Head of caudate nucleus (tissue), 42 donors: ENCODE measurements around the gene NRIP1.

ENCODE experiments used
- DNase-seq, 42 donors: peaks; one replicate each; pipeline versions ENCODE4 v3.0.0 to v3.0.0-alpha.2; 2020 to 2021; ENCODE audit warnings: mixed read lengths in 7 of 42
- intact Hi-C: fragments of 100-400 bp; cut with DNase I; formaldehyde crosslinking; loops from one replicate; pipeline ENCODE4 v1.15.0; 2022

Gene NRIP1

DNA sequence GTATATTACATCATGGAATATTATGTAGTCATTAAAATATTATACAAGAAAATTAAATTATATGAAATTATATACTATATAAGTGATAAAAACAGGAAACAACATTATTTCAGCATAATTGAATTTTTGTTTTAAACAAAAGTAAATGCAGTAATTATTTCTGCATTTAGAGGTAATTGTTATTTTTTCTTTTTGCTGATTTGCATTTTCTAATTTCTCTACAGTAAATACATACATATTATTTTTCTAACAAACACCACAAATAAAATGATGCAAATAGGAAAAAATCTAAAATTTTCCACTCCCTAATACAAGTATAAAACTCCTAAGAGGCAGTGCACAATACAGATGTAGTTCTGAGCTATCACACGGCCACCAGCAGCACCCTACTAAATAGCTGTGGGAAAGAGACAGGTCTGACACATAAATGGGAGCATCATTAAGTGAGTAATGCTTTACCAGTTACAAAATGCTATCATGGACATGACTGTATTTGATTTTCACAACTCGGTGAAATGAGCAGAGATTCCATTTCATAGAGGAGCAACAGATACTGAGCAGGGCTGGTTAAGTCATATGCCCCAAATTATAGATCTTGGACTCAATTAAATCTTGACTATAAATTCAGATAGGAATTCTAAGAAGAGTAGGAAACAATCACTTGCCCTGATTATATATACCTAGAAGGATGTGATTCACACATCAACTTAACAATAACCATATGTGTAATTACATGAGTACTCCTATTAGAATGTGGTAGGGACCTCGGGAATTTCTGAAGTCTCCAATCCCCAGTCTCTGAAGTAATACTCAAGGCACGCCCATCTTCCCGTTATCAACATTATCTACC is 49.0 kb downstream of the NRIP1 start:
- DNase-seq, result no peak
- intact Hi-C loops, result no loop called here

- intact Hi-C loops, result no loop called here
- no peak for DNase-seq
Observed at GRCh38 chr21:15014221-15014620, 50.6 kb downstream of the NRIP1 start.

DNA sequence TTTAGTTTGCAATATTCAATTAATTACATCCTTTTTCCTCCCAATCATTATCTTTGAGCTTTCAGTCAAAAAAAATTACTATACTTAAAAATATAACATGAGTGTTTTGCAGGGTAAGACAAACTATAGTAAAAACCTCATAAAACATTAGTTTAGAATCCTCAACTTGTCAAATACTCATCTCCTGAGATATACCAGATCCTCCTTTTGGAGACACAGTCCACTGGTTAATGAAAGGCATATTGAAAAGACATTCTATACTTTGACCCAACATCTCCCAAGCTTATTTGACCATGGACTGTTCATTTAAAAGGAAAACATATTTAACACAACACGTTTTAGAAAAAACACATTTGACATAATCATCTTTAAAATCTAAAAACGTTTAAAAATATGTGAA is 52.8 kb downstream of the NRIP1 start:
- intact Hi-C loops, result no loop called here
- DNase-seq, result no peak

DNA sequence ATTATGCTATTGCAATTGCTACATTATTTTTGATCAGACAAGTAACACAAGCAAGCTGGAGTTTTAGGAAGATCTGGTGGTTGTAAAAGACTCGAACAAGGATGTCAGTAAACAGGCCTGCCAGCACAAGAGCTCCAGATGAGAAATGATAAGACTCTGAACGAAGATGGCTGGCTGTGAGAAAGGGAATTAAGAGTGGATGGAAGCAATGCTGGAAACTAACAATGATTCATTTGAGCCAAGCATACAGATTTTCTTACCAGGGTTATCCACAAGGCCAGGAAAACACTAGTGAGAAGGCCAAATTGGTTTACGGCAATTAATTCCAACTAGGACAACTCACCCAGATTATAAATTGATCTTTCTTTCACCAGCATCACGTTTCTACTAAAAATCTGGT is 54.2 kb downstream of the NRIP1 start:
- intact Hi-C loops, result no loop called here
- DNase-seq, result no peak

DNA sequence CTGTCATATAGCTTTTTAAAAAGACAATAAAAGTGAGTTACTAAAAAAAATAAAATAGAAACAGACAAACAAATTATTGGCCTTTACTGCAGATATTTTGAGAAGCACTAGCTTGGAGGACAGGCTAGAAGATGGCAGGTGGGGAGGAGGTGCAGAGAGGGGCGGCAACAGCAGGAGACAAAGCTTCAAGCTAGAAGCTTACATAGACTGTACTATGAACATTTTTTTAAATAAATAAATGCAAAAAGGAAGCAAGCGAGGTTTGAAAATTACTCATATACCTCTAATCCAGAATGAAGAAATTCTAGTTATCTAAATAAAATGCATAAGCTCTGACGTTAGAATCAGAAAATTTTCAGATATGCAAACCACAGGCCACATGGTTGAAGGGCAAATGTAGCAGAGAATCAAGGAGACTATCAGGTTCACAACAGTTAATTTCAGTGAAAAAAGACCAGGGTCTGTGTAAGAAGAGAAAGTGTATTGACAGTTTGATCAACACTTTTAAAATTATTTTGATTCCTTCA is 54.9 kb downstream of the NRIP1 start:
- intact Hi-C loops, result no loop called here
- no peak for DNase-seq

DNA sequence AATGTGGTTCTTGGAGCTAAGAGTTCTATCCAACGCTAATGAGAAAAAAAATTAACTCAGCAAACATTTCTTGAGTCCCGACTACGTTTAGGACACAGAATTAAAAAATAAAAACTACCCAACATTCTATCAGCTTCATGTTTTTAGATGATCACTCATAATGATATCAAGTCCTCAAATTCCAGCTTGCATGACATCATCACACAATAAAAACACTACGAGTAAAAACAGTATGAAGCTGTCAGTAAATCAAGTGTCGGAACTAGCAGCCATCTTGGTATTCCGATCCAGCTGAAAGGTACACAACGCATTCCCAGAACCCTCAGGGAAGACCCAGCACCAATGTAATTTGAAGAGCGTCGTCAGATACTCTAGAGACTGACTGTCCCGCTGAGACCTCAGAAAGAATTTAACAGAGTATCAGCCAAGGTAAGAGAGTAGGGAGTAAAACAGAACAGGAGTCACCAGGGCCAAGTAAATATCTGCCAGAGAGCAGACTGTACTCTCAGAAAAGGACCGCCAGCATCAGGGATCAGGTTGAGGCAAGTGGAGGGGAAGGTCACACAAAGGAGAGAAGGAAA is 57.0 kb downstream of the NRIP1 start:
- intact Hi-C loops, result no loop called here
- no peak for DNase-seq

DNA sequence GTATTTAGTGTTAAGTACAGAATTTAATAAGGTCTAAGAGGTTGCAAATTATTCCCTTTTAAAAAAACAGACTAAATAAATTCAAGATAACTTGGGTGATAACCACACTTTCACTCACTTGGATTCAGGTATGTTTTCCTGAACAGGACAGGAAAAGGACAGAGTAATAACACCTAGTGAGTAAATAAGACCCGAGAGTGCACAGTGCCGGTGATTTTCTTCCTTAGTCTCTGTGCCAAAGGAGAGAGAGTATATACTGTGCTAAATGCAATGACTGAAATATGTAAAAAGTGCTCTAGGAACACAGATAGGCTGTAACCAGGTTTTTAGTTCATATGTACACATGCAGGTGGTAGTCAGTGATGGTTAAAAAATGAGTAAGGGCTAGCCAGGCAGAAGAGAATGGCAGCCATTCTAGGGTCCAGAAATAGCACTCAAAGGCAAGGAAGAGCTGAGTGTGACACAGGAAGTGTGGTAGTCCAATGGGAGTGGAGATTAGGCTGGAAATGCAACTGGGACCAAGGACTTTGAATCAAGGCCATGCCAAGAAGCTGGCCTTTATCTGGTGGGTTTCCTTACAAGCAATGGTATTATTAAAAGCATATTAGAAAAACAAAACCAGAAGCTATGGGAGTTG is 58.1 kb downstream of the NRIP1 start:
- DNase-seq, result no peak
- intact Hi-C loops, result no loop called here

- intact Hi-C loops, result no loop called here
- DNase-seq, result peak in 2 of 42 donors; percentile 10 to 22
Observed at GRCh38 chr21:15005391-15005790, 59.4 kb downstream of the NRIP1 start.

DNA sequence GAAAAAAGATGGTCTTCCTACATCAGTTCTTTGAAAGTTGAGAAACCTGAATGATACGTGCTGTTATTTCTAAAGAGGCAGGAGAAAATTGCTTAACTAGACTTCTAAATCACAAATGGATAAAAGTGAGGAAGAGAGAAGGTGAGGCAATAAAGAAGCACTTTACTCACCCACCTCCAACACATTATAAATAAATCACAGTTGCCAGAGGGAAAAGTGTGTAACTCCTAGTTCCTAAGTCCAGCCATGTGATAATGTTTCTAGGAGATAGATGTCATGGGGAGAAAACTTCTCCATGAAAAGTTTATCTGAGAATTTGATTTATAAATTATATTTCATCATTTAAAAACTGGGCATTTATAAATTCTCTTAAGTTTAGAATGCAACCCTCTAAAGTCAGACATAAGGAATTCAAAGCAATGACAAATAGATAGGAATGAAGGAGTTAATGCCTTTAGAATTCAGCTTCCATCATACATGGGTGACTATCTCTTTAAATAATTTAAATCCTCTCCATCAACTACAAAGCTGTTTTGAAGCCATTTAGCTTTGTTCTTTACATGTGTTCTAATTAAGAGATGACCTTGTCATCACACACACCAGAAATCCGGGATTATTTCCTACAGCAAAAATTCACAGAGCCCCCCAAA is 60.0 kb downstream of the NRIP1 start:
- DNase-seq, result no peak
- intact Hi-C loops, result no loop called here

GRCh38 chr21:15003463-15004135 is 61.2 kb downstream of the NRIP1 start:
- intact Hi-C loops, result no loop called here
- peak in 2 of 42 donors; percentile 6 to 12 for DNase-seq

GRCh38 chr21:15001857-15002606 is 62.8 kb downstream of the NRIP1 start:
- no peak for DNase-seq
- intact Hi-C loops, result no loop called here

DNA sequence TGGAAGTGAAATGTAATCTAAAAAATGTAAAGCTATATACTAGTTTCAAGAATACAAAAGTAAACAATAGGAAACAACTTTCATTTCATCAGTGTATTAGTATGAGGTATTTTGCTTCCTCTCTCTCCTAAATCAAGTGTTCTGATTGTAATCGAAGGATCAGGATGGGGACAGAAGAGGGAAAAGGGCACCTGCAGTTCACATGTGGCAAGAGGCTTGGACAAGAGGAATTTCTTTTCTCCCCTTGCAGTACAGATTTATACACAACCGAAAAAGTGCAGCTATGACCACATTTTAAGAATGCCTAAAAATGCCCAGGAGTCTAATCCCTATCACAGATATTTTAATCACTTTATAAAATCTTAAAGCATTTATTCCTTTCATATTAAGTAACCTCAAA is 63.7 kb downstream of the NRIP1 start:
- intact Hi-C loops, result no loop called here
- no peak for DNase-seq

DNA sequence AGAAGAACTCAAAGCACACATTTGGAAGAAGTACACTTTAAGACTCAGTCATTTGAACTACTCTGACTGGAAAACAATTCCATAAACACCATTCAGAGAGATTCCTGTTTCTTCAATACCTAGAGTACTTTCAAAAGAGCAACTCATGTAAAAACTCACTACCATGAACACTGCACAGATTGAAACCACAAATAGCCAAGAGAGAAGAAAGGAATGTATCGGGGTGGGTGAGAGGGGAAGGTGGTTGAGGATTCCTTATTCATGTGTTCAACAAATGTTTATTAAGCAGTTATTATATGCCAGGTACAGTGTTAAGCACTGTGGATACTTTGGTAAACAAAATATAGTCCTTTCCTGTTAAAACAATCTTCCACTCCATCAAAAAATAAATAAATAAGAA is 64.7 kb downstream of the NRIP1 start:
- no peak for DNase-seq
- intact Hi-C loops, result no loop called here

- intact Hi-C loops, result no loop called here
- no peak for DNase-seq
Observed at GRCh38 chr21:14998784-14999183, 66.0 kb downstream of the NRIP1 start.

DNA sequence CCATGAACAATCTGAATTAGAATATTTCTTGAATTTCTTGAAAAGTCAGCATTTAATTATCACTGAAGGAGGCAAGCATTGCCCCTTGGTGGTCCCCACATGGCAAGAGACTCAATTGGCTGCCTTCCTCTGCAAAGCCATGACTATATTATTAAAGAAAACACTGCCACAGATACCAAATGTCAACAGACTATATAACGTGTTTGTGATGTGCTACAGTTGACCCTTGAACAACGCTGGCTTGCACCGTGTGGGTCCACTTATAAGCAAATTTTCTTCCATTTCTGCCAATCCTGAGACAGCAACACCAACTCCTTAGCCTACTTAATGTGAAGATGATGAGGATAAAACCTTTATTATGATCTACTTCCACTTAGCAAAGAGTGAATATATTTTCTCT is 66.5 kb downstream of the NRIP1 start:
- intact Hi-C loops, result no loop called here

DNA sequence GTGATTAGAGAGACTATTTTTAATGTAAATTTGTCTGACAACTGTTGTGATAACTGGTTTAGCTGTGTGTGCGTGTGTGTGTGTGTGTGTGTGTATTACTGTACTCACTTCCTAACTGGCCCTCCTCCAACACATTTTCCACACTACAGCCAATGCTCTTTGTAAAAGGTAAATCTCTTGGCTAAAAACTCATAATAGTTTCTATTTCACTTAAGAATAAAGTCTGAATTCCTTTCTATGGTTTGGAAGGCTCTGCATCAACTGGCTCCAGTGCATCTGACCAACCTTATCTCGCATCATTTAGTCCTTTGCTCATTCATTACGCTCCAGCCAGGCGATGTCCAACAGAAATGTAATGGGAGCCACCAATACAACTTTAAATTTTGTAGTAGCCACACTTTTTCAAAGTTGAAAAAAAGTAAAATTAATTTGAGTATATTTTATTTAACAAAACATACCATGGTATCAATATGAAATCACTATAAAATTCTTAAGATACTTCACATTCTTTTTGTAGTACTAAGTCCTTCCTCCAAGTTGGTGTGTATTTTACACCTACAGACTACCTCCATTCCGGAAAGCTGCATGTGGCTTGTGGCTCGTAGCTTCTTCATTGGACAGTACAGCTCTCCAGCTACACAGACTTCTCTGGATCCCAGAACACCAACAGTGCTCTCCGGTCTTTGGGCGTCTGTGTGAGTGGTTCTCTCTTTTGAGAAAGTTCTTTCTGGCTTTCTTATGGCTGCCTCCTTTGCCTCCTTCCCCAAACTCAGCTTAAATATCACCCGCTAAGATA is 68.9 kb downstream of the NRIP1 start:
- intact Hi-C loops, result no loop called here
- no peak for DNase-seq

More for the DNA sequence above, 66.5 kb downstream of the NRIP1 start:
- no peak for DNase-seq

DNA sequence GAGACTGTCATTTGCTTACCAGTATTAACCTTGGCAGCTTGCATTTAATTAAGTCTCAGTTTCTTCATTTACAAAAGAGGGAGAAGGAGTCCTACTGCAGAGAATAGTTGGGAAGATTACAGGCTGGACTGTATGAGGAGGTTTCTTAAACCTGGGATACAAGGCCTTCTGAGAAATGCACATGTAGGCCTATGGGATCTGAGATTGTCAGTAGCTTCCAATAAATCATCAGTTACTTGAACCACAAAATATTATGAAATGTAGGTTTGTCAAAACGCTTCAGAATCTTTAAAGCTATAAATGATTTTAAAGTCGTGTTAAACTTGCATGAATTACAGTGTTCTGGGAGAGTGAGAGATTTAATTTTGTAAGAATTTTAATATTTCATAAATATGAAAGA is 69.6 kb downstream of the NRIP1 start:
- intact Hi-C loops, result no loop called here
- DNase-seq, result no peak

GRCh38 chr21:14993115-14993514 is 71.7 kb downstream of the NRIP1 start:
- DNase-seq, result no peak
- intact Hi-C loops, result no loop called here
